ENCODE data around the gene FKBP2.

FKBP2 gene

GRCh38 chr11:64265176-64266160, 24.6 kb downstream of the FKBP2 start:
- DNase-seq, result no peak

GRCh38 chr11:64266339-64266738, 25.4 kb downstream of the FKBP2 start:
- DNase-seq, result no peak

GRCh38 chr11:64267207-64267945, 26.5 kb downstream of the FKBP2 start:
- no peak for DNase-seq

GRCh38 chr11:64268025-64268892, 27.4 kb downstream of the FKBP2 start:
- DNase-seq, result no peak

- peak; percentile 40 to 62 for DNase-seq
These were observed 28.1 kb downstream of the FKBP2 start for GRCh38 chr11:64268893-64269539.

GRCh38 chr11:64269540-64270220, 28.8 kb downstream of the FKBP2 start:
- peak; percentile 99 for DNase-seq

GRCh38 chr11:64275031-64275800, 34.3 kb downstream of the FKBP2 start:
- no peak for DNase-seq

GRCh38 chr11:64275841-64276240, 34.9 kb downstream of the FKBP2 start:
- DNase-seq, result no peak

GRCh38 chr11:64276653-64277431, 35.9 kb downstream of the FKBP2 start:
- no peak for DNase-seq

- no peak for DNase-seq
These were observed 37.8 kb downstream of the FKBP2 start for GRCh38 chr11:64278576-64279190.

- no peak for DNase-seq
These were observed 41.3 kb downstream of the FKBP2 start for GRCh38 chr11:64281957-64282770.

- no peak for DNase-seq
These were observed 42.2 kb downstream of the FKBP2 start for GRCh38 chr11:64283092-64283491.

- DNase-seq, result peak; percentile 84 to 90
These were observed 43.4 kb downstream of the FKBP2 start, which contains the start of gene BAD for GRCh38 chr11:64284048-64284961. BAD (minus strand) TSS chr11:64284665; CDS start chr11:64284368, 297 bp downstream.

- peak; percentile 53 to 71 for DNase-seq
These were observed 44.3 kb downstream of the FKBP2 start, which contains the start of gene GPR137 for GRCh38 chr11:64284962-64285884. GPR137 (plus strand) TSS chr11:64285848; CDS start chr11:64286525, 677 bp downstream.

- DNase-seq, result peak; percentile 20 to 63
These were observed 45.2 kb downstream of the FKBP2 start for GRCh38 chr11:64285885-64286800.

All from SHP77 (cell line).